ENCODE results near the gene FAM120AOS.

The FAM120AOS gene

GRCh38 chr9:93477397-93477796, 24.0 kb upstream of the FAM120AOS start:
- Histone ChIP-seq H3K27ac (no peak overlapping the region), H3K4me3 (no peak overlapping the region)
- TF ChIP-seq CTCF (IDR thresholded peaks at IDR 0.05): no peak
- no peak for DNase-seq (ENCODE audit: low spot score)

- no peak overlapping the region for H3K27ac ChIP-seq
- H3K4me3 ChIP-seq: no peak overlapping the region
- DNase-seq (ENCODE audit: low spot score): no peak
- TF ChIP-seq CTCF (IDR thresholded peaks at IDR 0.05): no peak
These were observed 23.5 kb upstream of the FAM120AOS start for GRCh38 chr9:93476924-93477323.

GRCh38 chr9:93475856-93476255, 22.5 kb upstream of the FAM120AOS start:
- Histone ChIP-seq H3K4me3 (no peak overlapping the region), H3K27ac (no peak overlapping the region)
- TF ChIP-seq CTCF (IDR thresholded peaks at IDR 0.05): no peak
- DNase-seq (ENCODE audit: low spot score): no peak

GRCh38 chr9:93475108-93475507, 21.7 kb upstream of the FAM120AOS start:
- Histone ChIP-seq H3K4me3 (no peak overlapping the region), H3K27ac (no peak overlapping the region)
- TF ChIP-seq CTCF (IDR thresholded peaks at IDR 0.05): no peak
- no peak for DNase-seq (ENCODE audit: low spot score)

GRCh38 chr9:93473411-93473810, 20.0 kb upstream of the FAM120AOS start:
- no peak overlapping the region for H3K4me3 ChIP-seq
- TF ChIP-seq CTCF (IDR thresholded peaks at IDR 0.05): no peak
- no peak for DNase-seq (ENCODE audit: low spot score)
- no peak overlapping the region for H3K27ac ChIP-seq

GRCh38 chr9:93471124-93471523, 17.7 kb upstream of the FAM120AOS start:
- H3K4me3 ChIP-seq: no peak overlapping the region
- no peak overlapping the region for H3K27ac ChIP-seq
- TF ChIP-seq CTCF (IDR thresholded peaks at IDR 0.05): no peak
- DNase-seq (ENCODE audit: low spot score): no peak

- no peak for TF ChIP-seq CTCF (IDR thresholded peaks at IDR 0.05)
- Histone ChIP-seq H3K27ac (no peak overlapping the region), H3K4me3 (no peak overlapping the region)
- no peak for DNase-seq (ENCODE audit: low spot score)
These were observed 17.0 kb upstream of the FAM120AOS start for GRCh38 chr9:93470391-93470790.
